GM18502 (cell line): ENCODE data around the gene MYLK4.

ENCODE experiments used
- ATAC-seq: cut with Tn5 transposase; IDR thresholded peaks from one replicate; pipeline ENCODE4 v1.9.1; 2021; ENCODE audit warnings: mild to moderate bottlenecking; ENCODE audit not compliant: unreplicated experiment, poor library complexity

The MYLK4 gene

DNA sequence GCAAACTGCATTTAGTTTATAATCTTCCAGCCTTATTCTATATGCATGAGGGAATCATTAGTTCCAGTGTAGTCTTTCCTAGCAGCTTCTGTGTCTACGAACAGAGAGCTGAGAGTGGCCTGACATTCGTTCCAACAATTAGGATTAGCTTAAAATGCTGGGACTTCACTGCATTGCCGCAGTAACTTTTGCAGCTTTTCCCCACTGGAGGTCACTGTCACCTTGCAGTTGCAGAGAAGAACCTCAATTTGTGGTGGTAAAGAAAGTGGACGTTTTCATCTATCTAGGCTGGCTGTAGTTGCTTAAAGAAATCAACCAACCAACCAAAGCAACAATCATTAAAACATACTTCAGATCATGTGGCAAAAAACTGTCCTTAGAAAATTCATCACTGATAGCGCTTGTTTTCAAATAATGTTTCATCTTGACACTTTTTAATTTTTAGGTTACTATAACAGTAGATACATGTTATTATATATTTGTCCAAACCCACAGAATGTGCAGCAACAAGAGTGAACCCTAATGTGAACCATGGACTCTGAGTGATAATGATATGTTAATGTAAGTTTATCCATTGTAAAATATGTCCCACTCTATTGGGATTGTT lies 12.2 kb downstream of the MYLK4 start:
- no peak for ATAC-seq

DNA sequence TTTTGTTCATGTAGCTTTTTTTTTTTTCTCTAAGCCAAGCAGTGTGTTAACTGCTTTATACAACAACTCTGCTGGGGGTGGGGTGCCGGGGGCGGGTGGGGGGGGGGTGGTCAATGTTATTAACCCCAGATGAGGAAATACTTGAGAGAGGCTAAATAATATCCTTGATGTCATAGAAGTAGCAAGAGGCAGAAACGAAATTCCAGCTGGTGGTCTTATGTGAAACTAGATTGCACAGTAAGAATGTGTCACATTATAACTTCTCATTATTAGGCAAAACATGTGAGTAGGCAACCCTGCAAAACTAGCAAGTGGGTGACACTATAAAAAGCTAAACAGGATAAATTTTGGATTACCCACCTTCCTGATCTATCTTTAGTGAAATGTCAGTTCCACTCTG lies 12.8 kb downstream of the MYLK4 start:
- ATAC-seq, result no peak

DNA sequence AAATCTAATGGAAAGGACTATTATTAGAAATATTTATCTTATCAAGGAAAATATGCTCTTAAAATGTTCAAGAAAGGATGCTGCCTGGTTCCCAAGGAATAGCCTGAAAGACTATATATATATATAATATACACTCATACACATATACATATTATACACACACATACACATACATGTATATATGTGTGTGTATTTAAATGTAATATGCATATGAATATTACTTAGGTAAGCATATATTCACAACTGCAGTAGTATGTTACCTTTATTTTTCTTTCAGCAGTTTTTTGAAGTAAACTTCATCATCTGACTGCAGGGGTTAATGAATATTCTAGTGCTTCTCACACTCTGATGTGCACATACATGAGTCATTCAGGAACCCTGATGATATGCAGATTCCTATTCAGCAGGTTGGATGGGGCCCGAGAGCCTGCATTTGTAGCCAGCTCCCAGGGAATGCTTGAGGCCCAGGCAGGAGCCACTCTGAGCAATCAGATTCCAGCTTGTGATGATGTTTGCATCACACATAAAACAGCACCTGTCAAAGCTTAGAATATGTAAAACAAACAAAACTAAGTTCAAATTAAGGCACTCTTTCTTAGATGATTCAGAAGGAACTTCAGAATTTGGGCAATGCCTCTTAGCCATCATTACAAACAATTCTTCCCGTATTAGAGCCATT lies 16.1 kb downstream of the MYLK4 start:
- ATAC-seq, result no peak

DNA sequence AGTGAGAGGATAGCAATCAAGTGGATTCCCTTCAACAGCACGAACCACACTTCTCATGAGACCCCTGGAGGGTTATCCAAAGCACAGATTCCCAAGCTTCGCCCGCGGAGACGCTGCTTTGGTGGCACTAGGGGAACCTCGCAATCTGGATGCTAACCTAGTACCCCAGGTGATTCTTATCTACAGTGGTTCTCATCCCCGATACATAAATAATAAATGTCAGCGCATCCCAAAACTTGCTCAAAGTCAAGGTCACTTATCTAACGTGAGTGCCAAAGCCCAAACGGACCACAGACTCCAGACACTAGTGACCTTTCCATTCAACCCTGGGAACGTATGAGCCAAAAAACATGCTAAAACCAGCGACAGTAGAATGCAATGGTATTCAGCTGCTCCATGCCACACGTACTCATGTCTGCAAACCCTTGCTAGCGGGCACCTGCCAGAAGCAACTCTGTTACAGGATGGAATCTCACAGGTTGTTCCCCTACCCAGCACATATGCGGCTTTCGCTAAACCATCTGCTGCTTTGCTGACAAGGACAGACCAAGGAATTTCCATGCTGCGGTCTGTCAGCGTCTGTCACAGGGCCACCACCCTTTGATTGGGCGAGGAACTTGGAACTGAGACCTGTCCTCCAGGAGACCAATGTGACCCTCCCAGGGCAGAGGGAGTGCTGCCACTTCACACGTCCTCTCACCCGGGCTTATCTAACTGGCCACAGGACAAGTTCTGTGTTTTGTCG lies 16.8 kb downstream of the MYLK4 start:
- no peak for ATAC-seq

DNA sequence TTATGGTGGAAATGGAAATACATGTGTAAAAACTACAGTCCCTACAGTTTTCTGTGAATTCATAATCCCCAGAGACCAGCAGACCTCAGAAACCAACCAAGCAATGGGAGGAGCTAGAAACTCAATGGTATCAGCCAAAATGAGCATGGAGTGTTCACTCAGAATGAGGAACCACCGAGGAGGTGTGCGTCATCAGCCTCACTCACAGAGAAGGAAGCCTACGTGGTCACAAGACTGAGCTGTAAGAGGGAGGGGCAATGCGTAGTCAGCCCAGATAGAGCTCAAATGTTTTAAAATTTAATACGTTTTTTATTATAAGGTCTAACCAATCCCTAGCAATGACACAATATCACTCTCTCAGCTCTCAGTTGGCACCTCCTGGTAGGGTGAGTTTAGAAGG lies 17.4 kb downstream of the MYLK4 start:
- ATAC-seq, result peak; percentile 94

DNA sequence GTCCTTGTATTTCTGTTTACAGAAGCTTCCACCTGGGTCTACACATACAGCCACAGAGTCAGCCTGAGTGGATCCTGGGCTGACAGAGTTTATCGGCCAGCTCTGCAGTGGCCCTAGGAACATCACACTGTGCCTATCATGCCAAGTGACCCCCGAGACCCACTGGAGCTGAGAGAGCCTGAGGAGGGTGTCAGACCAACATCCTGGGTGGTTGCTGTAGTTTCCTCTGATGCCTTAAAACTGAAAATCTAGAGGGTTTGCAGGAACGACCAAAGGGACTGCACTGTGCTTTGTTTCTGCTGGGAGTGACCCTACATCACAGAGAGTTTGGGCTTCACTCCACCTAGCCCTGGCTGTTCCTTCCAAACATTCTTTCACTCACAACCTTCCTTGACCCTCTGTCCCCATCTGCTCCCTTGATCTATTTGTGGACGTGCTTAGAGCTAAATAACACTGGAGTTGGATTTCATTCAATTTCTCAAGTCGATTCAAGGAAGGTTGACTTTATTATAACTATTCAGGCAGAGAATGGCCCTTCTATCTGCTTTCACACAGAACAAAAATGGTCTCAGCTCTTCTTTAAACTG lies 18.1 kb downstream of the MYLK4 start:
- ATAC-seq, result no peak

DNA sequence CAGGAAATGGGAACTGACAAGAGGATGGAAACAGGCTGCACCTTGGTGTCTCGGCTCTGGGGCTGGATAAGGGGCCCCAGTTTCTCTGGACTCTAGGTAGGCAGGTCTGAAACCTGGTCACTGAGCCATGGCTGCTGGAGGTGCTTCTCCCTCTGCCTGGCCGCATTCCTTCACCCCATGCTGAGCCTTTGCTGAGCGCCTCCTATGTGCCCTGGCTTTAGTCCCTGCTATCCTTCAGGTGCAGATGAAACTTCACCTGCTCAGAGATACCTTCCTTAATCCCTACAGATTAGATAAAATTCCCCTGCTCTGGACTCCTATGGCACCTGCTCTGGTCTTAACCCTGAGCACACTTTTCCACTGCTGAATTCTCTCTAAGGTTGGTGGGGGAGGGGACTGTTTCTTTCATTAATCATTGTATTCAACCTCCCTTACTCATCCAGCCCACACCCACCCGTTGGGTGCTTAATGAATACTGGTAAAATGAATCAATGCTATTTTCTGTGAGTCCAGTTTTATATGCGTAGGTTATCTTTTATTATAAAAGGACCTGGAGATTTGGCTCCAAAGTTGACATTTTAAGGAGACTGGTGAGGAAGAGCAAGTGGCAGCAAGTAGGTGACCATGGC lies 19.3 kb downstream of the MYLK4 start:
- no peak for ATAC-seq

DNA sequence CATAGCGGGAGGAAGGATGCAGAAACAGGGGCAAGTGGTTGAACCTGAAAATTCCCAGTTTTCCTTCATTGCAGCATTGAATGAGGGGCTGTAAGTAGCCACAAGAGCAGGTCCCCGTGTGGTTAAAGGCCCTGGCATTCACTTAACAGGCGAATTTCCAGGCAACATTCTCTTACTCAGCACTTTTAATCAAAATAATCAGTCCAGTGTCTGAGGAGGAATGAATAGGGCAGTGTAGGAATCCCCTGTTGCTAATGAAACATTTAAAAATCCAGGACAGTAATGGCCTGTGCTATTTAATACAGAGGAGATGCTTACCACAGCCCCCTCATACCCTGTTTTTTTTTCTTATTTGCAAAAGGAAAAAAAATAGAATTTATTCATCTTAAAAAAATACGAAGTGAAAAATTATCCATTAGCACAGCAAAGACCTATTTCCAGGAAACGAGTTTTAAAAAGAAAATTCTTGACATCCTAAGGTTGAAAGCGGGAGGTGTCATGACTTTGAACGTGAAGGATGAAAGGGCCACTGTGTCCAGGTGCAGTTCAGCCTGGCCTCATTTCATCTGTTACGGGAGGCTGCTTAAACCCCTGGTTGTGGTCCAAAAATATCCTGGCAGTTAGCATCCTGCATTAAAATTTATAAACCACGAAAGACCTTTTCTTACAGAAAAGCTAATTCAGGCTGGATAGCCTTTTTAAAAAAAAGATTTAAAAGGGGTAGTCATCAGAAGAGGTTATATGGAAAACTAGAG lies 20.2 kb downstream of the MYLK4 start:
- no peak for ATAC-seq

DNA sequence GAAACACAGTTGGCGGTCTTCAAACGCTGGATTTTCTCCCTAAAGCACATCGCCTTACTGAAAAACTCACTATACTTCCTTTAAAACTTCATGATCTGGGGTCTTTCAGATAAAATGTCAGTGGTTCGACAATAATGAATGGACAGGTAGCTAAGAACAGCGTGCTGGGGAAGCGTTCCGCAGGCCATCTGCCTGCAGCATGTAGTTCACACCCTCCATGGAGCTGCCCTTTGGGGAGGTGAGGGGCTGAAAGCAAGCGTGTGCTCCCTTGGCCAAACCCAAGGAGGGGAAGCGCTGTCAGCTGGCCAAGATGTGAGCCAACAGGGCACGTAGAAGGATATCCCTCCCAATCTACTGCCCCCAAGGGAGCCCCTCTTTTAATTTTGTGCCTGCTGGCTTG lies 20.8 kb downstream of the MYLK4 start:
- ATAC-seq, result no peak

DNA sequence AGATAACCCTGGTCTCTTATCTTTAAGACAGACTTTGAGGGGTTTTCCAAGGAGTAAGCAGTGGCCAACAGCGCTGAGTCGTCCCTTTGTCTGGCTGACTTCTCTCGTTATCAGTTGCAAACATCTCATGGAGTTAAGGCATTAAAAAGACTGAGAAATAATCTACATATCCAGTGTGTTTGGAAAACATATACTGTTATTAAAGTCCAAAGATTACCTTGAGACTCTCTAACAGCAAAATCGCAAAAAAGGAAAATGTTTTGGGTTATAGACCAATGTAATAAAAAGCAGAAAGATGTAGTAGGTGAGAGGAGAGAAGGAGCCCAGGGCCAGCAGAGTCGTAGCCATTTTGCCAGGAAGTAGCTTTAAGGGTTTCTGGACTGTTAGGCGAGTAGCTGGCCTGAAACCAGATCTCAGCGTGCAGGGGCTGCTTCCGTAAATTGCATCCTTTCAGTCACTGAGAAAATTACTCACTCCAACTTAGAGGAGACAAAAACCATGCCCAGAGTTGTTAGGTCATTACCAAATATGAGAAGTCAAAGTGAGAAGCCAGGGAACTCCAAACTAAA lies 24.6 kb downstream of the MYLK4 start:
- ATAC-seq, result peak; percentile 86

DNA sequence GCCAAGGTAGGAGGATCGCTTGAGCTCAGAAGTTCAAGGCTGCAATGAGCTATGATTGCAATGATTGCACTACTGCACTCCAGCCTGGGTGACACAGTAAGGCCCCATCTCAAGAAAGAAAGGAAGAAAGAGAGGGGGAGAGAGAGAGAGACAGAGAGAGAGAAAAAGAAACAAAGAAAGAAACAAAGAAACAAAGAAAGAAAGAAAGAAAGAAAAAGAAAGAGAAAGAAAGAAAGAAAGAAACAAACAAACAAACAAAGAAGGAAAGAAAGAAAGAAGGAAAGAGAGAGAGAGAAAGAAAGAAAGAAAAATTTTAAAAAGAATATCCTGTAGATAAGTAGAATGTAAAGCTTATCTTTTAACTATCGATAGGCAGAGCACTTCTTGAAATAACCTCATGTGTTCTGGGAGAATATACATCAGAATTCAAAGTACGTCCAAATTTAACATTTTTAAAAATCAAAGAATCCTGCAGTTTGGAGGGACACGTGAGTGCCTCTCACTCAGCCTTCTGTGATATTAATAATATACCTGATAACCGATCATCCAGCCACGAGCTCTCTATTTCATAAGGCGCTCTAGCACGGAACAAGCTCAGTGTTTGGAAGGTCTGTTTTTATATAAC lies 25.2 kb downstream of the MYLK4 start:
- no peak for ATAC-seq

DNA sequence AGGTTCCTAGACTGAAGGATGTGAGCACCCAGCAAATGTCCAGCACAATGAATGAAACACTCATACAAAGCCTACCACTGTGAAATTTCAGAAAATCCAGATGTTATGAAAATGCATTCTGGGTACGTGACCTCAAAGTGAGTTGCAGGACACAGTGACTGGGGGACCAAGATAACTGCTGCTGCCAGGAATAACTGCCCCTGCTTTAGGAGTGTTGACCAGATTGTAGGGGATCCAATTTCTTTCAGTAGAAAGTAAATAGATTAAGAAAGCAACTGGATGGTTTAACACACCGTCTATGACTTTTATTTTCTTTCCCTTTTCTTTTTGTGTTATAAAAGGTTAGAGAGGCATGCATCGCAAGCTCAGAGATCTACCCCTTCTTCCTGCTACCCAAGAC lies 29.5 kb downstream of the MYLK4 start:
- no peak for ATAC-seq

DNA sequence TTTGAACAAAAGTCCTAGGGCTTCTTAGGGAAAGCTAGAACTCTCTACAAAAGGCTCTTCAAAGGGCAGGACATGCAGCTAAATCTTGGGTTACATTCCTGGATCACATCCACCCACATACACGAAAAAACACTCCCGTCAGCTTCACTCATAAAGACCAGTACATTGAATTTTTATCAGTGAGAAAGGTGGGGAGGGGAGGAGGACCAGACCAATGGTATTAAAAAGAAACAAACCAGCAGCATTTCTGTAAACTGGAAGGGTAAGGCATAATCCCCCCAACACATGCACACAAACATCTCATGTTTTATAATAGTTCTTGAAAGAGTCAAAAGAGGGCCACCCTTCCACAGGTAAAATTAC lies 31.6 kb downstream of the MYLK4 start:
- no peak for ATAC-seq

DNA sequence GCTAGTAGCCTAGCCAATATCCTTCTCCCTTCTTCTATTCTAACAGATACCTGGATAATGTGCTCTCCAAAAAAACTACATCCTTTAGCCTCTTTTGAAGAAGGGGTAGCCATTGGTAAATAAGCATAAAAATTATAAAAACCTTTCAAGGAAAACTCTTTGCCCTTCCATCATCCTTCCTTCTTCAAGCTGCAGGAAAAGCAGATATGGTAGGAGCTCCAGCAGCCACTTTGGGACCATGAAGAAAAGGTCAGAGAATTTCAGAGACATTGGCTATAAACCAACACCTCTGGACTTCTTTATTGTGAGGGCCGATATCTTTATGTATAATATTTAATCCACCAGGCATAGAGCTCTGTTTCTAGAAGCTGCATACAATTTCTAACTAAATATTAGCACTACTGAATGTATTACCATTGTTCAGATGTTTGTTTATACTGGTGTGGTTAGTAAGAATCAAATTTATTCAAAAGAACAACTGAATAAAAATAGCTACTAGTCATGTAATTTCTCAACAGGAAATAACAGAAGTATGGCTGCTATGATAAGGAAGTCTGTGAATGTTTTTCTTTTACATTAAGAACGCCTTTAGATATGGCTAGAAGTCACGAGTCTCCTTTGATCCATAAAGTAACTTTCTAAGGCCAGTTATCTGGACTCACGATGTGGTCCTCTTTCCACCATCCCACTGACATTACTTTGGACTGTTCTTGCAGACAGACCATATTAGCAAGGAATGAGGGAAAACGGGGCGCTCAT lies 32.2 kb downstream of the MYLK4 start:
- ATAC-seq, result no peak

DNA sequence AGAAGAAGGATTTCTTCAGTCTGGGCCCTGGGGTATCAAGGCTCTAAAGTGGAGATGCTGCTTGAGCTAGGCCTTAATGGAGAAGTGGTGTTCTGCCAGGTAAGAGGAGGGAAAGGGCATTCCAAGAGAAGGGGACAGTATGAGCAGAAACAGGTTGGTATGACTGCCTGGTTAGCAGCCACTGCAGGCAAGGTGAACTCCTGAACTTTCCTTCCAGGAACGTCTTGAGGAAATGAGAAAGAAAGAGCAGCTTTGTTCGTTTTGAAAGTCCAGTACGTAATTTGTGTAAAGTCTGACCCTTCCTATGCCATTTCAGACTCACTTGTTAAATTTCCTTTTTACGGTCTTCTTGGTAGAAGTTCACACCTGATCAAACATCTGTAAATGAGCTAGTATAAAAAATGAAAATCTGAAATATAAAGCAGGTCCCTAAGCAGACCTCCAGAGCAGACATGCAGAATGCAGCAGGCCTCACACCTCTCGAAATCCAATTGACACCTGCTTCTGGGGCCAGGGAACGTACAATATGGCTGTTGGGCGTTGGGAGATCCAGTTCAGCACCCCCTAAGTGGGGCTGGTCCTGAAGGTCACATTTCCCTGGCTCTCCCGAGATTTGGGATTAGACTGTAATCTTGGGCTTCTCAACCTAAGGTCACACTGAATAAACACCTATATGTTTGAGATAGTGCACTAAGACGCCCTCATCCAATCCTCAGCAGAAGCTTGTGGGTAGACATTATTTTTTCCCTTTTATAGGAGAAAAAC lies 33.6 kb downstream of the MYLK4 start:
- no peak for ATAC-seq

DNA sequence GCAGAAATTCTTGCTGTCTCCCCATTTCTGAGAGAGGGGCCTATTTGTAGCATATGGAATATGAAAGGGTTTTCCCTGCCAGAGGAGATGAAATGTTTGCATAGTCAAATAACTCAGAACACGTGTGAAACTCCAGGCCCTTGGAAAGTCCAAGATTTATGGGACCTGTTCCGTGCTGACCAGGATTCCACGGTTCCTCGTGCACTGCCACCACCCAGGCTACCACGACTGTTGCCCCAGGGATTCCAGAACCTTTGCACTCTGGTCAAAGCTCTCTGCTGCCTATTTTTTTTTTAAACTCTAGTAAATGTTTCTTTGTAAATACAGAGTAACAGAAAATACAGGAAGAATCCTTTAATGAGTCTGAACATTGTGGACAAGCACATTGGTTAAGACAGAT lies 35.0 kb downstream of the MYLK4 start:
- ATAC-seq, result no peak

DNA sequence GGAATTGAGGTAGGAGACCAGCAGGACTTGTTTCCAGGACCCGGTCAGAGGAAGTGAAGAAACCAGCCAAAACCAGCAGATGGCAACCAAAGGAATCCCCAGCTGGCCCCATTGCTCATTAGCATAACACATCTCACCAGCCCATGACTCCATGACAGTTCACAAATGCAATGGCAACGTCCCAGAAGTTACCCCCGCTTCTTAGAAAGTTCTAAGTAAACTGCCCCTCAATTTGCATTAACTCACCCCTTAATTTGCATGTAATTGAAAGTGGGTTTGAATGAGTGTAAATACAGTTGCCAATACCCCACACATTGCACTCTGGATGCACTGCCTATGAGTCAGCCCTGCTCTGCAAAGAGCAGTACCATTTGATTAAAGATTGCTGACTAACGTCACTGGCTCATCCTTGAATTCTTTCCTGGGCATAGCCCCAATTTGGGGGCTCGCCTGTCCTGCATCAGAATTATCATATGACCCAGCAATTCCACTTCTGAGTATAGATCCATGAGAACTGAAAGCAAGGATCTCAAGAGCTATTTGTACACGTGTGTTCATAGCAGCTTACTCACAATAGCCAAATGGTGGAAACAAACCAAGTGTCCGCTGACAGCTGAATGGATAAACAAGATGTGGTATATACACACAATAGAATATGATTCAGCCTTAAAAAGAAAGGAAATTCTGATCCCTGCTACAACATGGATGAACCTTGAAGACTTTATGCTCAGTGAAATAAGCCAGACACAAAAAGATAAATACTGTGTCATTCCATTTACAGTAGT lies 36.4 kb downstream of the MYLK4 start:
- no peak for ATAC-seq
